Omental fat pad (tissue), 4 donors: ENCODE data around the gene HSD11B2. TPM values are rescaled to one million over a fixed set of nuclear protein-coding genes. Genes with fewer than 3 reads are reported as not detected.
A peak's percentile ranks its signal among the peaks of the same experiment; 100 is the strongest.
"Not testable (repeated sequence)": the region's sequence is repeated elsewhere in the genome, so short reads cannot be mapped to it uniquely, and the experiment has no call there.

Source experiments
- ATAC-seq: fragments of 150-250 bp; one replicate; pipeline ENCODE4 v1.9.1; 2016; ENCODE audit warnings: mild to moderate bottlenecking, moderate library complexity; ENCODE audit not compliant: low FRiP score
- DNase-seq: peaks from one replicate; pipeline ENCODE4 v3.0.0-alpha.2; 2019; ENCODE audit warnings: low spot score
- CTCF ChIP-seq, 3 donors: fragments of 450-650 bp; IDR thresholded peaks; one replicate each; pipeline ENCODE4 v1.5.1; 2016 to 2017; ENCODE audit warnings: antibody characterized with exemption in 3 of 3, mild to moderate bottlenecking in 3 of 3, moderate library complexity in 2 of 3
- total RNA-seq, 4 donors: library from RNA; depleted of rRNA; stranded (reverse); fragments of >200 nt; gene quantifications; one replicate each; pipeline ENCODE4 v1.1.0, GENCODE V29; 2016

HSD11B2 gene
- total RNA-seq, 4 donors from 2014 or later: 1.7 to 2.7 (median 2.0) TPM; not detected in 1

GRCh38 chr16:67411339-67411738 lies 19.6 kb upstream of the HSD11B2 start:
- no peak for ATAC-seq
- DNase-seq: no peak
- no peak for TF ChIP-seq CTCF (IDR thresholded peaks at IDR 0.05)

DNA sequence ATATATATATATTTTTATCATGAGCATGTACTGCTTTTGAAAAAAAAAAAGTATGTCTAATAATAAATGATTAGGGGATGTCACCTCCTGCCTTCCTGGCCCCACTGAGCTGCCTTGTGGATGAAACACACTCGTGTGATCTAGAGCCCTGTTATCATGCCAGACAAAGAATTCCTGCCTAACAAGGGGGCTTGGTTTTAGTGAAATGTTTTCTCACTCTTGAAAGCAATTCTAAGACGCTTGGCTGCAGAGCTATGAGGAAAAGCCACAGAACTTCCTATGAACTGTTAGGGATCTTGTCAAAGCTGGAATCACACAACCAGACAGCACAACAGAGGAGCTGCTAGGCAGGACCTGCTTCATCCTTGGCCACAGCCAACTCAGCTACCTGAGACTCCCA lies 18.6 kb upstream of the HSD11B2 start:
- no peak for TF ChIP-seq CTCF (IDR thresholded peaks at IDR 0.05)
- ATAC-seq (no peak), DNase-seq (no peak)

DNA sequence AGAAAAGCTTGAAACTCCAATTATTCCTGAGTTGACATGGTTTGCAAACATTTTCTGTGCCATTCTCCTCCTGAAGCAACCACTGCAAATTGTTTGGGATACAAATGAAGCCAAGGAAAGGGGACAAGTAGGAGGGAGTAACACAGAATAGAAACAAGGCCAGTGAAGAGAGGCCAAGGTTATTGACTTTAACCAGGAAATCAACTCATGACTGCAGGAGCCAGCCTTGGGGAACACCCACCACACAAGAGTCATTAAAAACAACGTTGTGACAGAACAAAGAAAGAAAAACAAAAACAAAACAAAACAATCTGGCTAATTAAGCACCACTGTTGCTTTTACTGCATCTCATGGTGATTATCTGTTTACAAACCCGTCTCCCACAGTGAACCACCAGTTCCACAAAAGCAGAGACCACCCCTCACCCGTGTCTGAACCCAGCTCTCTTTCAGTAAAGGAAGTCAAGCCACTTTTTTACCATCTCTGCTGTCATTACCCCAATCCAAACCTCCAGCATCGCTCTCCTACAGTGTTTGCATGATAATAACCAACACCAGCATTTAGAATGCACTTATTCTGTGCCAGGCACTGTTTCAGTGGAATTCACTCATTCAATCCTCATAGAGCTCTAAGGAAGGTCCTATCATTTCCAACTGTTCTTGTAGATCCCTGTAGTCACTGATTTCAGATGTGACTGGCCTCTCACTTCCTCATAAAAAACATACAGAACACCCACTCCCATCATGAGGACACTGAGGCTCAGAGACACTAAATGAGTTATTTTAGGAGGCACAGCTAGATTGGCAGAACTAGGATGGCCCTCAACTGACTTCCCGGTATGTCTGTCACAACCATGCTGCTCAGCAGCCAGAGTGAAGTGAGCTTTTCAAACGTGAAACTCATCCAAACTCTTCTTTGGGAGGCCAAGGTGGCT lies 16.7 kb upstream of the HSD11B2 start:
- TF ChIP-seq CTCF (IDR thresholded peaks at IDR 0.05): no peak
- DNase-seq (no peak), ATAC-seq (no peak)

GRCh38 chr16:67415421-67415820 lies 15.5 kb upstream of the HSD11B2 start:
- ATAC-seq, DNase-seq: not testable (repeated sequence)

GRCh38 chr16:67415872-67416793 lies 14.8 kb upstream of the HSD11B2 start, which contains the start of gene ZDHHC1:
TSS of gene ZDHHC1 (minus strand) at chr16:67416477. CDS start at chr16:67407775, 8,702 bp downstream.
- no peak for TF ChIP-seq CTCF (IDR thresholded peaks at IDR 0.05)
- no peak for DNase-seq
- ATAC-seq: peak; percentile 93

DNA sequence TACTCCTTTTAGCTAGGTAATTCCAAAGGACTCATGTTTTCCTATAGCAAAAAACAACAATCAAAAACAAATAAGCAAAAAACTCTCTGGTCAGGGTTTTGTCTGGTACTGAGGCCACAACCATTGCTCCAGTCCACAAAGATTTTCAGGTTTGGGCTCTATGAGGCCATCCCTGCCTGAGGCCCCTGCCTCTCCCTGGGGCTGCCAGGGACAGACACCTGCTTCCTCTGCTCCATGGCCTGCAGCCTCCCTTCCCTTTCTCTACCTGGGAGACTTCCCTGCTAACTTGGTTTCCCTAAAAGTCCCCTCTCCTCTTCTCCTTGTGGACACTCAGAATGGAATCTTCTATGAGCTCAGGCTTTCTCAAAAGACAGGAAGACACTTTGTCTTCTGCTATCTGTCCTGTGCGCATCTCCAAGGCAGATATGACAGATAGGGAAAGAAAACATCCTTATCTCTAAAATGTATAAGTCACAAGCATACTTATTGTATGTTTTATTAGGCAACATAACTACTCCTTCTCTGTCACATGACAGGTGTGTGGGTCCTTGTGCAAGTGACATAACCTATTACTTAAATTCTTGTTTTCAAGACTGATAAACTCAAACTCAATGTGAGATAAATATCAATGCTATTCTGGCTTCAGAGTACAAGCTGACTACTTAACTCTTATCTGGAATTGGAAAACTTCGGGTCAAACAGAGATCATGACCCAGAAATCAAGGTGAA lies 13.4 kb upstream of the HSD11B2 start:
- no peak for ATAC-seq
- TF ChIP-seq CTCF (IDR thresholded peaks at IDR 0.05): no peak
- DNase-seq: no peak
